Measurements from ENCODE around the gene CXADR. TPM values are rescaled to one million over a fixed set of nuclear protein-coding genes. Genes with fewer than 3 reads are reported as not detected.

Gene CXADR
- total and polyA plus RNA-seq, 3 experiments from 2014 or later = 0.42 to 1.1 (median 0.81) TPM

DNA sequence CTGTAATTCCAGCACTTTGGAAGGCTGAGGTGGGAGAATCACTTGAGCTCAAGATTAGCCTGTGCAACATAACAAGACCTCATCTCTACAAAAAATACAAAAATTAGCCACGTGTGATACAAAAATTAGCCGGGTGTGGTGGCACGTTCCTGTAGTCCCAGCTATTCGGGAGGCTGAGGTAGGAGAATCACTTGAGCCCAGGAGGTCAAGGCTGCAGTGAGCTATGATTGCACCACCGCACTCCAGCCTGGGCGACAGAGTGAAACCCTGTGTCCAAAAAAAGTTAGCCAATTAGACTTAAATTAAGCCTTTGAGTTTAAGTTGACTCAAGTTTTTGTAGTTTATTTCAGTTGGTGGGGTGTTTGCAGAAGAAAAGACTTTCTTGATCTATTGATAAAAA lies 11.8 kb downstream of the CXADR start:
- Histone ChIP-seq H3K36me3 (ENCODE audit: insufficient read depth, low read length) (no peaks in the 10 kb centered on the region), H3K4me3 (ENCODE audit: low read length) (no peak overlapping the region), H3K27ac (ENCODE audit: low read depth, low read length) (no peak overlapping the region), H3K4me1 (ENCODE audit: insufficient read depth, low read length) (no peaks in the 10 kb centered on the region), H3K27me3 (ENCODE audit: insufficient read depth, low read length, poor library complexity, severe bottlenecking) (no peaks in the 10 kb centered on the region), H3K9me3 (ENCODE audit: low read length) (no peaks in the 10 kb centered on the region)
- H3K27ac Mint-ChIP-seq = no peak overlapping the region
- peaks cover 7 to 21% of the 10 kb centered on the region in 2 donors for H3K27me3 Mint-ChIP-seq
- no peaks in the 10 kb centered on the region for H3K9me3 Mint-ChIP-seq
- ChIA-PET CTCF (no interaction called here), POLR2A (no interaction called here)
- no peaks in the 10 kb centered on the region for H3K36me3 Mint-ChIP-seq
- DNase-seq = no peak
- H3K4me1 Mint-ChIP-seq = no peaks in the 10 kb centered on the region
- H3K4me3 Mint-ChIP-seq = no peak overlapping the region

DNA sequence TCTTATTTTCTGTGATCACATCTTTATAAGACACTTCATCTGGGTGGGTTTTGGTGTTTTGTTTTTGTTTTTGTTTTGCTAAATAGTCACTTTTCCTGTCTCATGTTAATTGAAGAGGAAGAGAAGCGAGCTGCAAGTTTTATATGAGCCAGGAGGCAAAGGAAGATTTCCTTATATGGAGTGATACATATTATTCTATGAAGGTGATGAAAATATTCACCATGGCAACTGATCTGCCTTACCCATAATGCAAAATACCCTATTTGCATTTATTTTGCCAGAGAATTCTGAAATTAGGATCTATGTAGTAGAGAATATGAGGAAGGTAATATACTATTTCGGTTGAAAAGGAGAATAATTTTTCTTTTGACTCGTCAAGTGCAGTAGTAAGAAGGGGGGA lies 13.9 kb downstream of the CXADR start:
- POLR2A ChIA-PET = interaction anchor here (0.6 kb wide), 1 partner anchor 59 kb away, joined by 3 read pairs; no protein-coding TSS in a partner anchor
- CTCF ChIA-PET = interaction anchor here (0.9 kb wide), 1 partner anchor 15 kb away, joined by 3 read pairs; no protein-coding TSS in a partner anchor

DNA sequence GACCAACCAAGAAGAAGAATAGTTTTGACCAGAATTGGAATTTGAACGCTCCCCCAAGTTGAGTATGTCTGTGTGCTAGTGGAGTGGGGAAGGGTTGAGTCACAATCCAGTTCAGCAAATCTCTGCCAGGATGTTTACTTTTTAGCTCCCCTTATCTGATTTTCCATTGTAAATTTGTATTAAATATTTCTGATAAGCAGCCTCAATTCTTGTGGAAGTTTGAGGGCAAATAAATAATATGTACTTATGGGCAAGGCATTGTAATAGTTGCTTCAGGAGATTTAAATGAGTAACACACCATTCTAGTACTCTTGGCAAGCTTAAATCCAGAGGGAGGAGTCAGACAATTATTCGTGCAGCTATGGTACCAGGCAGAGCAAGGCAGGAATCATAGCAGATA lies 14.4 kb downstream of the CXADR start:
- no peak overlapping the region for H3K27ac Mint-ChIP-seq
- H3K27me3 Mint-ChIP-seq = peaks cover 5 to 8% of the 10 kb centered on the region in 2 donors
- POLR2A ChIA-PET = no interaction called here
- Histone ChIP-seq H3K36me3 (ENCODE audit: insufficient read depth, low read length) (no peaks in the 10 kb centered on the region), H3K9me3 (ENCODE audit: low read length) (no peaks in the 10 kb centered on the region), H3K27ac (ENCODE audit: low read depth, low read length) (no peak overlapping the region), H3K27me3 (ENCODE audit: insufficient read depth, low read length, poor library complexity, severe bottlenecking) (no peaks in the 10 kb centered on the region), H3K4me1 (ENCODE audit: insufficient read depth, low read length) (no peaks in the 10 kb centered on the region), H3K4me3 (ENCODE audit: low read length) (no peak overlapping the region)
- no peaks in the 10 kb centered on the region for H3K4me1 Mint-ChIP-seq
- DNase-seq = no peak
- H3K4me3 Mint-ChIP-seq = no peak overlapping the region
- CTCF ChIA-PET = interaction anchor here (0.9 kb wide), 1 partner anchor 15 kb away, joined by 3 read pairs; no protein-coding TSS in a partner anchor
- H3K36me3 Mint-ChIP-seq = no peaks in the 10 kb centered on the region
- no peaks in the 10 kb centered on the region for H3K9me3 Mint-ChIP-seq

More for the DNA sequence above, 13.9 kb downstream of the CXADR start:
- Histone ChIP-seq H3K4me3 (ENCODE audit: low read length) (no peak overlapping the region), H3K4me1 (ENCODE audit: insufficient read depth, low read length) (no peaks in the 10 kb centered on the region), H3K27ac (ENCODE audit: low read depth, low read length) (no peak overlapping the region), H3K27me3 (ENCODE audit: insufficient read depth, low read length, poor library complexity, severe bottlenecking) (no peaks in the 10 kb centered on the region), H3K9me3 (ENCODE audit: low read length) (no peaks in the 10 kb centered on the region), H3K36me3 (ENCODE audit: insufficient read depth, low read length) (no peaks in the 10 kb centered on the region)
- no peaks in the 10 kb centered on the region for H3K36me3 Mint-ChIP-seq
- no peaks in the 10 kb centered on the region for H3K4me1 Mint-ChIP-seq
- H3K9me3 Mint-ChIP-seq = no peaks in the 10 kb centered on the region
- H3K4me3 Mint-ChIP-seq = no peak overlapping the region
- DNase-seq = no peak
- H3K27me3 Mint-ChIP-seq = peaks cover 5 to 8% of the 10 kb centered on the region in 2 donors
- no peak overlapping the region for H3K27ac Mint-ChIP-seq

DNA sequence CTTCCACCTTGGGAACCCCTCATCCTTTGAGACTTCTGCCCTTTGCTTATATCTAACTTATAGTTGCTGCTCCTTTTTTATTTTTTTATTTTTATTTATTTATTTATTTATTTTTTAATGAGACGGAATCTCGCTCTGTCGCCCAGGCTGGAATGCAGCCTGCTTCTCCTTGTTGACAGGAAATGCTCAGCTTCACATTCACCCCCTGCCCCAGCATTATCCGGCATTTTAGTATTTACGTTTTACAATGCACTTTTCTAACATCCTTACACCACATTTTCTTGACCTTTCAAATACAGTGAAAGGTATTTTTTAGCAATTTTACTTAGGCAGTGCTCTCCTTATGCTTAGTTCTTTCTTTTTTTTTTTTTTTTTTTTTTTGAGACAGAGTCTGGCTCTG lies 14.9 kb downstream of the CXADR start:
- Mint-ChIP-seq H3K27ac (no peak overlapping the region), H3K4me1 (no peaks in the 10 kb centered on the region), H3K27me3 (peaks cover 2 to 4% of the 10 kb centered on the region in 2 donors), H3K9me3 (no peaks in the 10 kb centered on the region), H3K4me3 (no peak overlapping the region), H3K36me3 (no peaks in the 10 kb centered on the region)
- Histone ChIP-seq H3K36me3 (ENCODE audit: insufficient read depth, low read length) (no peaks in the 10 kb centered on the region), H3K4me1 (ENCODE audit: insufficient read depth, low read length) (no peaks in the 10 kb centered on the region), H3K4me3 (ENCODE audit: low read length) (no peak overlapping the region), H3K27me3 (ENCODE audit: insufficient read depth, low read length, poor library complexity, severe bottlenecking) (no peaks in the 10 kb centered on the region), H3K9me3 (ENCODE audit: low read length) (no peaks in the 10 kb centered on the region), H3K27ac (ENCODE audit: low read depth, low read length) (no peak overlapping the region)
- ChIA-PET CTCF (interaction anchor here (0.9 kb wide), 1 partner anchor 16 kb away, joined by 3 read pairs; no protein-coding TSS in a partner anchor), POLR2A (no interaction called here)
- no peak for DNase-seq

DNA sequence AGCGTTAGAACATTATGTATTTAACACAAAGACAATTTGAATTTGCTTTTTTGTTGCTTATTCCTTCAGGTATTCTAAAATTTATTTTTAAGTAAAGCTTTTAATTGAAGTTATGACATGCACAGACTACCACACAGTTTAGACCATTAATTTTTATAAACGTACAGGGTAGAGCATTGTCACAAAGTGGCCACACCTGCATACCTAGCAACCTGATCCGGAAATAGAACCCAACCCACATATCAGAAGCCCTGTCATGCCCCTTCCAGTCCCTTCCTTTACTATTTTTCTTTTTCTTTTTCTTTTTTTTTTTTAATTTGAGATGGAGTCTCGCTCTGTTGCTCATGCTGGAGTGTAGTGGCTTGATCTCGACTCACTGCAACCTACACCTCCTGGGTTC lies 16.8 kb downstream of the CXADR start:
- Mint-ChIP-seq H3K4me1 (no peaks in the 10 kb centered on the region), H3K9me3 (no peaks in the 10 kb centered on the region), H3K27ac (no peak overlapping the region), H3K27me3 (no peaks in the 10 kb centered on the region), H3K36me3 (no peaks in the 10 kb centered on the region), H3K4me3 (no peak overlapping the region)
- no peak overlapping the region for H3K27ac ChIP-seq (ENCODE audit: low read depth, low read length)
- H3K9me3 ChIP-seq (ENCODE audit: low read length) = no peaks in the 10 kb centered on the region
- no peak for DNase-seq
- H3K36me3 ChIP-seq (ENCODE audit: insufficient read depth, low read length) = no peaks in the 10 kb centered on the region
- H3K4me1 ChIP-seq (ENCODE audit: insufficient read depth, low read length) = no peaks in the 10 kb centered on the region
- ChIA-PET POLR2A (no interaction called here), CTCF (no interaction called here)
- H3K27me3 ChIP-seq (ENCODE audit: insufficient read depth, low read length, poor library complexity, severe bottlenecking) = no peaks in the 10 kb centered on the region
- H3K4me3 ChIP-seq (ENCODE audit: low read length) = no peak overlapping the region

DNA sequence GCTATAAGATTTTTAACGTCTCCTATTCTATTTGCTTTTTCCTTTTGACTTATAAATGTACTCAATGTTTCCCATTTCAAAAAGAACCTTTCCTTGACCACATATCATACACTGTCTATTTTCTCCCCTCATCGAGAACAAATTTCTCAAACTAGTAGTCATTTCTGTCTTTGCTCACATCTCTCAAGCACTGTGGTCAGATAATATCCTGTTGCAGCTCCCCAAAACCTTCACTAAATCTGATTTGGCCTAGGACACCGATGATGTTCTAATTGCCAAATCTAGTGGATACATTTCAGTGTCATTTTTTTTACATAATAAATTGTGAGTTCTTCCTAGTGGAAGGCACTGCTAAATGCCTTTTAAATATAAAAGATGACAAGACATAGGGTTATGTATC lies 19.4 kb downstream of the CXADR start:
- Mint-ChIP-seq H3K27ac (no peak overlapping the region), H3K9me3 (no peaks in the 10 kb centered on the region), H3K4me1 (peaks cover 0 to 2% (median 0%) of the 10 kb centered on the region in 3 donors), H3K4me3 (no peak overlapping the region), H3K27me3 (peaks cover 5 to 9% of the 10 kb centered on the region in 2 donors), H3K36me3 (no peaks in the 10 kb centered on the region)
- Histone ChIP-seq H3K4me1 (ENCODE audit: insufficient read depth, low read length) (no peaks in the 10 kb centered on the region), H3K4me3 (ENCODE audit: low read length) (no peak overlapping the region), H3K9me3 (ENCODE audit: low read length) (no peaks in the 10 kb centered on the region), H3K27ac (ENCODE audit: low read depth, low read length) (no peak overlapping the region), H3K27me3 (ENCODE audit: insufficient read depth, low read length, poor library complexity, severe bottlenecking) (no peaks in the 10 kb centered on the region), H3K36me3 (ENCODE audit: insufficient read depth, low read length) (no peaks in the 10 kb centered on the region)
- CTCF ChIA-PET = no interaction called here
- POLR2A ChIA-PET = no interaction called here
- no peak for DNase-seq

DNA sequence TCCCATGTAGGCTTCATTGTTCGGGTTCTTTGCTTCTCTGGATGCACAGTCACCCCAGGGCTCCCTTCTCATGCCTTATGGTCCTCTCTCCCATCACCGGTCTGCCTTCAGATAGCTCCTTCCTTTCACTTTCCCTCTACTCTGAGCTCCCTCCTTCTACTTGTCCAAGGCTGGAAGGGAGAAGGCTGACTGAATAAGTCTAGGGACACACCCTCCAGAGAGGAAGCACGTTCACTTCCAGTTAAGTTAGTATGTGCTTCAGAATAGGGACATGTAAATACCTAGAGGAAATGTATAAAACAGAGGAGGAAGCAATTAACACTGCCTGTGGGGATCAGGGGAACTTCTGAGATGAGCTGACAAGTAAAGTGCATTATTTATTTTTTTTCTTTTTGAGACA lies 23.5 kb downstream of the CXADR start:
- no peak for DNase-seq
- H3K27me3 ChIP-seq (ENCODE audit: insufficient read depth, low read length, poor library complexity, severe bottlenecking) = no peaks in the 10 kb centered on the region
- no peak overlapping the region for H3K27ac ChIP-seq (ENCODE audit: low read depth, low read length)
- no peaks in the 10 kb centered on the region for H3K4me1 ChIP-seq (ENCODE audit: insufficient read depth, low read length)
- ChIA-PET CTCF (no interaction called here), POLR2A (no interaction called here)
- Mint-ChIP-seq H3K36me3 (no peaks in the 10 kb centered on the region), H3K9me3 (no peaks in the 10 kb centered on the region), H3K4me1 (peaks cover 0 to 2% (median 0%) of the 10 kb centered on the region in 3 donors), H3K27me3 (peaks cover 8 to 18% of the 10 kb centered on the region in 2 donors), H3K4me3 (no peak overlapping the region), H3K27ac (no peak overlapping the region)
- H3K9me3 ChIP-seq (ENCODE audit: low read length) = no peaks in the 10 kb centered on the region
- no peaks in the 10 kb centered on the region for H3K36me3 ChIP-seq (ENCODE audit: insufficient read depth, low read length)
- no peak overlapping the region for H3K4me3 ChIP-seq (ENCODE audit: low read length)

DNA sequence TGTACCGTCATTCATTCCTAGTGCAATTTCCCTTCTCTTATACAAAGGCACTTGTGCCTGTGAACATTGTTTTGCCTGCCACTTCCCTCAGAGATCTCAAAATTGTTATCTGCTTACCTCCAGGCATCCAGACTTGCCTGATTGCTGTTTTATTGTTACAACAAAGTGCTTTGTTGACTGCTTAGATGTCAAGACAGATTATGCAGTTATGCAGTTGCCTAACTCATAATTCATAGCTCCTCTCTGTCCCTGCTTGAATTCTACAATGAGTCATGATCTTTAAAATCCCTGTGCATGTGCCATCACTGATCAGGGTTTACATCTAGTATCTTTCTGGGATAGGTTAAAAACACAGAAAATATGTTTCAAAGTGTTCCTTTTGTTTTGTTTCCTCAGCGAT lies 24.5 kb downstream of the CXADR start:
- no peak overlapping the region for H3K27ac ChIP-seq (ENCODE audit: low read depth, low read length)
- CTCF ChIA-PET = no interaction called here
- no peaks in the 10 kb centered on the region for H3K4me1 ChIP-seq (ENCODE audit: insufficient read depth, low read length)
- Mint-ChIP-seq H3K9me3 (no peaks in the 10 kb centered on the region), H3K27ac (no peak overlapping the region), H3K4me3 (no peak overlapping the region), H3K4me1 (peaks cover 0 to 2% (median 0%) of the 10 kb centered on the region in 3 donors), H3K27me3 (peaks cover 8 to 18% of the 10 kb centered on the region in 2 donors), H3K36me3 (no peaks in the 10 kb centered on the region)
- H3K27me3 ChIP-seq (ENCODE audit: insufficient read depth, low read length, poor library complexity, severe bottlenecking) = no peaks in the 10 kb centered on the region
- H3K4me3 ChIP-seq (ENCODE audit: low read length) = no peak overlapping the region
- DNase-seq = no peak
- POLR2A ChIA-PET = no interaction called here
- no peaks in the 10 kb centered on the region for H3K36me3 ChIP-seq (ENCODE audit: insufficient read depth, low read length)
- no peaks in the 10 kb centered on the region for H3K9me3 ChIP-seq (ENCODE audit: low read length)

DNA sequence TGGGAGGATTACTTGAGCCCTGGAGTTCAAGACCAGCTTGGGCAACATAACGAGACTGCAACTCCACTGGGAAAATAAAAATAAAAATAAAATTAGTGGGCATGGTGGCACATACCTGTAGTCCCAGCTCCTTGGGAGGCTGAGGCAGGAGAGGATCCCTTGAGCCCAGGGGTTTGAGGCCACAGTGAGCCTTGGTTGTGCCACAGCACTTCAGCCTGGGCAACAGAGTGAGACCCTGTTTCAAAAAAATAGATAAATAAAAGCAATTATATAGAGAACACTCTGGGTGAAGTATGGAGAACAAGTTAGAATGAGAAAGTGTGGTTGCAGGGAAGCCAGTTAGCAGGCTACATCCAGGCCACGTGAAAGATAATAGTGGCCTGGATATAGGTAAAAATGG lies 25.7 kb downstream of the CXADR start:
- Mint-ChIP-seq H3K36me3 (no peaks in the 10 kb centered on the region), H3K9me3 (no peaks in the 10 kb centered on the region), H3K27ac (no peak overlapping the region), H3K4me3 (no peak overlapping the region), H3K4me1 (peaks cover 0 to 2% (median 0%) of the 10 kb centered on the region in 3 donors), H3K27me3 (peaks cover 8 to 18% of the 10 kb centered on the region in 2 donors)
- no peak overlapping the region for H3K4me3 ChIP-seq (ENCODE audit: low read length)
- no peak for DNase-seq
- no peaks in the 10 kb centered on the region for H3K36me3 ChIP-seq (ENCODE audit: insufficient read depth, low read length)
- ChIA-PET POLR2A (no interaction called here), CTCF (no interaction called here)
- no peaks in the 10 kb centered on the region for H3K27me3 ChIP-seq (ENCODE audit: insufficient read depth, low read length, poor library complexity, severe bottlenecking)
- no peaks in the 10 kb centered on the region for H3K9me3 ChIP-seq (ENCODE audit: low read length)
- no peaks in the 10 kb centered on the region for H3K4me1 ChIP-seq (ENCODE audit: insufficient read depth, low read length)
- no peak overlapping the region for H3K27ac ChIP-seq (ENCODE audit: low read depth, low read length)

All from CD8-positive, alpha-beta memory T cell (primary cell).